Effector memory CD4-positive, alpha-beta T cell (primary cell): ENCODE measurements around the gene TMEM259.

Experiments used
- DNase-seq, 3 donors: peaks; one replicate each; pipeline ENCODE4 v3.0.0-alpha.2; 2020
- H3K27ac ChIP-seq: 2 replicates; pipeline ENCODE4 v1.7.0; 2013; ENCODE audit warnings: mild to moderate bottlenecking, low read length, moderate library complexity; ENCODE audit not compliant: insufficient read depth, poor library complexity, severe bottlenecking
- H3K27me3 ChIP-seq: replicated peaks from 2 replicates; pipeline ENCODE4 v1.7.0; 2013; ENCODE audit warnings: mild to moderate bottlenecking, low read length; ENCODE audit not compliant: insufficient read depth, control insufficient read depth, poor library complexity, severe bottlenecking
- H3K36me3 ChIP-seq: 2 replicates; pipeline ENCODE4 v1.7.0; 2013; ENCODE audit warnings: mild to moderate bottlenecking, low read length, moderate library complexity; ENCODE audit not compliant: control insufficient read depth, insufficient read depth
- H3K4me1 ChIP-seq: 2 replicates; pipeline ENCODE4 v1.7.0; 2013; ENCODE audit warnings: low read length, mild to moderate bottlenecking; ENCODE audit not compliant: control insufficient read depth, insufficient read depth, poor library complexity, severe bottlenecking
- H3K4me3 ChIP-seq: 2 replicates; pipeline ENCODE4 v1.7.0; 2013; ENCODE audit warnings: low read length, low read depth, mild to moderate bottlenecking; ENCODE audit not compliant: insufficient read depth, poor library complexity, severe bottlenecking
- H3K9me3 ChIP-seq: 2 replicates; pipeline ENCODE4 v1.7.0; 2013; ENCODE audit warnings: mild to moderate bottlenecking, low read length, moderate library complexity; ENCODE audit not compliant: control insufficient read depth

Gene TMEM259

DNA sequence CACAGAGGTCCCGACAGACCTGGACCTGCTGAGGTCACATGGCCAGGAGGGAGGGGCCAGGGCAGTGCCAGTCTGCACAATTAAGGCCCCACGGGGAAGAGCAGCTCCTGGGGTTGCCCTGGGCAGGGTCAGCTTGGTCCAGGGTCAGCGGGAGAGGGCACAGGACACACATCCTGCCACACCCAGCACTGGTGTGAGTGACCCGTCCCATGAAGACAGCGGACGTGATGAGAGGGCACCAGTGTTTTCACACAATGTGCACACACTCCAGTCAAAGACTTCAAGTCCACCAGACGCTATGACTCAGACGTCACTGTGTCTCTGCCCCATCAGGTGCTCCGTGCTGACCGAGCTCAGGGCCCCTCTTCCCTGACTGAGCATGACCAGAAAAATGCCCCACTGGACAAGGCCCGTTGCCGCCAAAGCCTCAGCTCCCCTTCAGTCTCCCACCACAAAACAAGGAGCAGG lies 4.2 kb downstream of the TMEM259 start:
- no peaks in the 10 kb centered on the region for H3K27me3 ChIP-seq
- H3K36me3 ChIP-seq: peaks cover 36% of the 10 kb centered on the region
- H3K27ac ChIP-seq: no peak overlapping the region
- DNase-seq: no peak
- no peaks in the 10 kb centered on the region for H3K9me3 ChIP-seq
- peaks cover 41% of the 10 kb centered on the region for H3K4me1 ChIP-seq
- H3K4me3 ChIP-seq: no peak overlapping the region

GRCh38 chr19:1015782-1016646 lies 4.9 kb downstream of the TMEM259 start:
- H3K27ac ChIP-seq: no peak overlapping the region
- peaks cover 41% of the 10 kb centered on the region for H3K4me1 ChIP-seq
- no peak overlapping the region for H3K4me3 ChIP-seq
- H3K9me3 ChIP-seq: no peaks in the 10 kb centered on the region
- H3K27me3 ChIP-seq: no peaks in the 10 kb centered on the region
- H3K36me3 ChIP-seq: peaks cover 41% of the 10 kb centered on the region
- no peak for DNase-seq

- no peak for DNase-seq
- Histone ChIP-seq H3K4me1 (peaks cover 41% of the 10 kb centered on the region), H3K27me3 (no peaks in the 10 kb centered on the region), H3K9me3 (no peaks in the 10 kb centered on the region), H3K36me3 (peaks cover 49% of the 10 kb centered on the region), H3K27ac (no peak overlapping the region), H3K4me3 (no peak overlapping the region)
Measured at GRCh38 chr19:1015061-1015781, 5.7 kb downstream of the TMEM259 start.

GRCh38 chr19:1014161-1015060 lies 6.5 kb downstream of the TMEM259 start:
- H3K4me1 ChIP-seq: peaks cover 36% of the 10 kb centered on the region
- no peak overlapping the region for H3K27ac ChIP-seq
- DNase-seq: no peak
- H3K27me3 ChIP-seq: no peaks in the 10 kb centered on the region
- peaks cover 57% of the 10 kb centered on the region for H3K36me3 ChIP-seq
- no peaks in the 10 kb centered on the region for H3K9me3 ChIP-seq
- no peak overlapping the region for H3K4me3 ChIP-seq

GRCh38 chr19:1013218-1013617 lies 7.7 kb downstream of the TMEM259 start:
- H3K9me3 ChIP-seq: no peaks in the 10 kb centered on the region
- H3K4me1 ChIP-seq: peaks cover 27% of the 10 kb centered on the region
- no peak overlapping the region for H3K27ac ChIP-seq
- peaks cover 57% of the 10 kb centered on the region for H3K36me3 ChIP-seq
- no peaks in the 10 kb centered on the region for H3K27me3 ChIP-seq
- DNase-seq: no peak
- no peak overlapping the region for H3K4me3 ChIP-seq

DNA sequence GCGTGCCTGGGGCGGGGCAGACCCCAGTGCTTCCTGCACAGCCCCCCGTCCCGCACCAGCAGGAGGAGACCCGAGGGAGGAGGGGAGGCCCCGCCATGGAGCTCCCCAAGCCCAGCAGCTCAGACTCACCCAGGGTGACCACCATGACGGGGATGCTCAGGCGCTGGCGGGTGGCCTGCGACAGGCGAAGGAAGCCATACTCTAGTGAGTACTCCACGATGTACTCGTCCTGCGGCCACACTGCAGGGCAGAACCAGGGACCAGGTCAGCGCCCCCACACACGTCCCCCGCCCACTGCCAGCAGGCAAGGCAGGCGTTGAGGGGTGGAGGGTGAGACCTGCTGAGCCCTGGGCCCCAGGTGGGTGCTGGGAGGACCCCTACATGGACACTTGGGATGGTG lies 8.6 kb downstream of the TMEM259 start:
- H3K27ac ChIP-seq: no peak overlapping the region
- H3K36me3 ChIP-seq: peaks cover 57% of the 10 kb centered on the region
- DNase-seq: no peak
- no peaks in the 10 kb centered on the region for H3K9me3 ChIP-seq
- H3K4me3 ChIP-seq: no peak overlapping the region
- no peaks in the 10 kb centered on the region for H3K27me3 ChIP-seq
- H3K4me1 ChIP-seq: peaks cover 18% of the 10 kb centered on the region

- no peaks in the 10 kb centered on the region for H3K9me3 ChIP-seq
- no peaks in the 10 kb centered on the region for H3K27me3 ChIP-seq
- H3K4me3 ChIP-seq: no peak overlapping the region
- peaks cover 14% of the 10 kb centered on the region for H3K4me1 ChIP-seq
- peaks cover 57% of the 10 kb centered on the region for H3K36me3 ChIP-seq
- H3K27ac ChIP-seq: no peak overlapping the region
- no peak for DNase-seq
Measured at GRCh38 chr19:1011831-1012333, 9.0 kb downstream of the TMEM259 start.

DNA sequence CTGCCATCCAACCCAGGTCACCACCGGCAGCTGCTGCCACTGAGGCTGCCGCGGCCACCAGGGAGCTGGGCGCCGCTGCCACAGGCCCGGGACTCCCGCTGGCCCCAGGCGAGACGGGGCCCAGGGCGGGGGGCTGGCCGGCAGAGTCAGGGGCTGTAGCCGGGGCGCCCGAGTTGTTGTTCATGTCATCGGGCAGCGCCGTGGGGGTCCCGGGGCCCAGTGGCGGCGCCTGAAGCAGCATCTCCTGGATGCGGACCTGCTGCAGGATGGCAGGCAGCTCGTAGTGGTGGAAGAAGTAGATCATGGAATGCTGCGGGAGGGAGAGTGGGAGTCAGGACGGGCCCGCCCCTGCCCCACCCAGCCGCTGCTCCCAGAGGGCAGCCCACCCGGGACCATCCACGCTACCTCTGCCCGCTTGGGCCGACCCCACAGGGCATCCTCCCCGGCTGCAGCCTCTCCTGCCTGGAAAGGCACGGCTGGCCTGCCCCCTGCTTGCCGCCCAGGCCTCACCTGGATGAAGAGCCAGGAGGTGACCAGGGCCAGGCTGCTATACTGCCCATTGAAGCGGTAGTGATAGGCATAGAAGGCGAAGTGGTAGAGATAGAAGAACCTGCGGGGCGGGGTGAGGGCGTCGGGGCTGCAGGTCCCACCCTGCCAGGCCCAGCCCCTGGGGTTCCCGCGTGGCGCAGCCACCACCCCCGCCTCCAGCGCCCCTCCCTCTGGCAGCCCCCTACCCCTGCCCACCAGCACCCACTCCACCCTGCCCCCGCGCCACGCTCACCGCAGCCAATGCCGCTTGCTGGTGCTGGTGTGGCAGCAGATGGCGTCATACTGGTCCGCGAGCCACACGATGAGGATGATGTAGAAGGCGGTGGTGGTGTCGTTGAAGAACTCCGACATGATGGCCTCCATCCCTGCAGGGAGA lies 10.1 kb downstream of the TMEM259 start:
- H3K36me3 ChIP-seq: peaks cover 51% of the 10 kb centered on the region
- H3K27me3 ChIP-seq: no peaks in the 10 kb centered on the region
- no peak overlapping the region for H3K27ac ChIP-seq
- no peak for DNase-seq
- H3K4me1 ChIP-seq: peaks cover 10% of the 10 kb centered on the region
- H3K4me3 ChIP-seq: no peak overlapping the region
- H3K9me3 ChIP-seq: no peaks in the 10 kb centered on the region
